Tracheal epithelial cell (primary cell): ENCODE measurements around the gene SNAP29. TPM values are rescaled to one million over a fixed set of nuclear protein-coding genes. Genes with fewer than 3 reads are reported as not detected.

Experiments
- total RNA-seq: library from RNA; depleted of rRNA; stranded (reverse); fragments of >200 nt; gene quantifications from 2 replicates; pipeline ENCODE4 v1.2.1, GENCODE V29; 2014

Gene SNAP29
- total RNA-seq, result 3.9 and 6.4 TPM in 2 replicates

DNA sequence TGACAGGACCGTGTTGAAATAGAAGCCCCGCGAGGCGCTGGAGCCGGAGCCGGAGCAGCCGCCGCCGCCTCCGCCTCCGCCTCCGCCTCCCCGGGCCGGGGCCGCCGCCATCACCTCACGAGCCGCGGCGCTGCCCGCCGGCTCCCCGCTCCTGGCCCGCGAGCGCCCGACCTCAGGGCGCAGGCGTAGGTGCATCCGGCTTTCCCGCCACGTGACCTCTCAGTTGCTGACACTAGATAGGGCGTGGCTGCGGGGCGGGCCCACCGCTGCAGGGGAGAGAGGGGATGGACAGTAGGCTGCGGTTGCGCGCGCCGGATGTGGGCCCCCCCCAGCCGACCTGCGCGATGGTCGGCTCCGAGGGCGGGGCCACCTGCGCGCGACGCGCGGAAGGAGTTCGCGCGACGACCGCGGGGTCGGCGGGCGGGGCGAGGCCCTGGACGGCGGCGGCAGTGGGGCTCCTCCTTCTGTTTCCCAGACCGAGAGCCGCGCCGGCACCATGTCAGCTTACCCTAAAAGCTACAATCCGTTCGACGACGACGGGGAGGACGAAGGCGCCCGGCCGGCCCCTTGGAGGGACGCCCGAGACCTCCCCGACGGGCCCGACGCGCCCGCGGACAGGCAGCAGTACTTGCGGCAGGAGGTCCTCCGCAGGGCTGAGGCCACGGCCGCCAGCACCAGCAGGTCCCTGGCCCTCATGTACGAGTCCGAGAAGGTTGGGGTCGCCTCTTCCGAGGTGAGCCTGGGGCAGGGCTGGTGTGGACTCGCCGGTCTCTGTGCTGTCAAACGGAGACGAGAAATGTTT, at the start of gene SNAP29, which contains the start of gene PI4KA:
Gene SNAP29, plus strand, starts transcription at position 393 of the 802 bp plus-strand sequence. Its CDS starts 104 bp downstream, at position 497.
Gene PI4KA, minus strand, starts transcription at position 197 of the 802 bp plus-strand sequence. Its CDS starts 86 bp downstream, at position 111.

GRCh38 chr22:20916916-20917810, 58.4 kb downstream of the SNAP29 start, which contains the start of gene CRKL:
Gene CRKL, plus strand, starts transcription at chr22:20917407. Its CDS starts 528 bp downstream, at chr22:20917935.

Other genes starting within 250 kb of the SNAP29 start
- not detected in 2 replicates for gene SERPIND1, start 84.9 kb upstream of the SNAP29 start, total RNA-seq
- gene PI4KA, start 196 bp upstream of the SNAP29 start, total RNA-seq, result 10.4 and 15.1 TPM in 2 replicates
- 71.3 and 86.7 TPM in 2 replicates for gene CRKL, start 58.4 kb downstream of the SNAP29 start, total RNA-seq
- 1.9 and 3.0 TPM in 2 replicates for gene AIFM3, start 108.2 kb downstream of the SNAP29 start, total RNA-seq
- gene LZTR1, start 123.3 kb downstream of the SNAP29 start, total RNA-seq, result 14.1 and 33.3 TPM in 2 replicates
- gene THAP7, start 143.1 kb downstream of the SNAP29 start, total RNA-seq, result 19.8 and 24.5 TPM in 2 replicates
- gene P2RX6, start 156.2 kb downstream of the SNAP29 start, total RNA-seq, result 0.48 TPM in 1 of 2 replicates, not detected in the other
- 0.43 and 2.4 TPM in 2 replicates for gene SLC7A4, start 173.6 kb downstream of the SNAP29 start, total RNA-seq
- not detected in 2 replicates for gene LRRC74B, start 186.9 kb downstream of the SNAP29 start, total RNA-seq